Tibial nerve (tissue), 4 donors: ENCODE measurements around the gene ZNF184.
A peak's percentile ranks its signal among the peaks of the same experiment; 100 is the strongest.

Source experiments
- EP300 ChIP-seq, 2 donors: sonication (generic); formaldehyde crosslinking; IDR thresholded peaks; one replicate each; pipeline ENCODE4 v1.6.1; 2017; ENCODE audit warnings: antibody characterized with exemption in 2 of 2, mild to moderate bottlenecking in 1 of 2
- POLR2A ChIP-seq, 2 donors: fragments of 450-650 bp; IDR thresholded peaks; one replicate each; pipeline ENCODE4 v1.6.1; 2017; ENCODE audit warnings: antibody characterized with exemption in 2 of 2, mild to moderate bottlenecking in 2 of 2, moderate library complexity in 2 of 2
- TF ChIP-seq, protein P1 (sequence below), 5 experiments: fragments of 200-600 bp in 3 of 5; fragments of 450-650 bp in 2 of 5; sonication (generic) in 3 of 5; IDR thresholded peaks; one replicate each; pipeline ENCODE4 v1.5.1; 2016 to 2019; ENCODE audit warnings: antibody characterized with exemption in 5 of 5, mild to moderate bottlenecking in 3 of 5, moderate library complexity in 2 of 5

DNA sequence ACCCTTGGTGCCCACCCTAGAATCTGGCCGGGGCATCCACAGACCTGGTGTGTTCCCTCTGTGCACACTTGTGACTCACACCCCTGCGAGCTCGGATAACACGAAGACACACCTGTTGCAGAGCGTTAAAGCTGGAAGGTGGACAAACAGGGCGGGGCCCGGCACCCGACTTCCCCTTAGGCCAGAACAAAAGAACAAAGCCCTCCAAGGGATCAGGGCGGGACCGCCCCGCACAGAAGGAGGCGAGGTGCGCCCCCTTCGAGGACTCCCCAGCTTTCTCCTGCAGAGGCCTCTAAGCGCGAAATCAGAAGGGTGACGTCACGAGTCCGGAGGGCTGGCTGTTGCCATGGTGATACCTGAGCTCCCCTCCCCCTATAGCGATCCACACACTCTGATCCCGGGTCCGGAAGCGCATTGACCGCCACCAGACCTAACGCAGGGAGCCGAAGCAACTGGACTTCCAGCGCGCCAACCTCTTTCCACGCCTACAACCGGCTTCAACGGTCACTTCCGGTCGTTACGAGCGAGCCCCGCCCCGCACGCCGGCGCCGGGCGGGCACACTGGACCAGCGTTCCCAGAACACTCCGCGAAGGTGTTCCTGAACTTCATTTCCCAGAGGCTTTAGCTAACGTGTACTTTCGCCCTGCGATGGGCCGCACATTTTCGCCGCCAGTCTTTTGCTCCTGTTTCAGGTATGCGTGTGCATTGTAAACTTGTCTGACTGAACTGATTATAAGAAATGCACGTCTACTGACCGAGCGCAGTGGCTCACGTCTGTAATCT, at the start of gene ZNF184:
- TF ChIP-seq, protein P1, sequence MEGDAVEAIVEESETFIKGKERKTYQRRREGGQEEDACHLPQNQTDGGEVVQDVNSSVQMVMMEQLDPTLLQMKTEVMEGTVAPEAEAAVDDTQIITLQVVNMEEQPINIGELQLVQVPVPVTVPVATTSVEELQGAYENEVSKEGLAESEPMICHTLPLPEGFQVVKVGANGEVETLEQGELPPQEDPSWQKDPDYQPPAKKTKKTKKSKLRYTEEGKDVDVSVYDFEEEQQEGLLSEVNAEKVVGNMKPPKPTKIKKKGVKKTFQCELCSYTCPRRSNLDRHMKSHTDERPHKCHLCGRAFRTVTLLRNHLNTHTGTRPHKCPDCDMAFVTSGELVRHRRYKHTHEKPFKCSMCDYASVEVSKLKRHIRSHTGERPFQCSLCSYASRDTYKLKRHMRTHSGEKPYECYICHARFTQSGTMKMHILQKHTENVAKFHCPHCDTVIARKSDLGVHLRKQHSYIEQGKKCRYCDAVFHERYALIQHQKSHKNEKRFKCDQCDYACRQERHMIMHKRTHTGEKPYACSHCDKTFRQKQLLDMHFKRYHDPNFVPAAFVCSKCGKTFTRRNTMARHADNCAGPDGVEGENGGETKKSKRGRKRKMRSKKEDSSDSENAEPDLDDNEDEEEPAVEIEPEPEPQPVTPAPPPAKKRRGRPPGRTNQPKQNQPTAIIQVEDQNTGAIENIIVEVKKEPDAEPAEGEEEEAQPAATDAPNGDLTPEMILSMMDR (IDR thresholded peaks at IDR 0.05): peak in 2 of 5 experiments; percentile 7 to 32
- peak; percentile 68 to 82 for TF ChIP-seq POLR2A (IDR thresholded peaks at IDR 0.05)
- TF ChIP-seq EP300 (IDR thresholded peaks at IDR 0.05): peak; percentile 79 to 94
